Cardiac muscle cell (in vitro differentiated cells and primary cell): Measurements from ENCODE around the gene GPR153. TPM values are rescaled to one million over a fixed set of nuclear protein-coding genes. Genes with fewer than 3 reads are reported as not detected.
"Not testable (repeated sequence)": the region's sequence is repeated elsewhere in the genome, so short reads cannot be mapped to it uniquely, and the experiment has no call there.

ENCODE experiments used
- DNase-seq, 2 donors: peaks; one replicate each; pipeline versions ENCODE4 v3.0.0 to v3.0.0-alpha.2; 2010 to 2017; ENCODE audit warnings: low read depth in 1 of 2, low spot score in 1 of 2
- H3K27ac ChIP-seq: fragments of 200-600 bp; sonication (generic); 2 replicates; pipeline ENCODE4 v1.5.1; 2016
- H3K27me3 ChIP-seq: fragments of 200-600 bp; sonication (generic); 2 replicates; pipeline ENCODE4 v1.6.0; 2016; ENCODE audit warnings: control low read depth
- H3K36me3 ChIP-seq: fragments of 200-600 bp; sonication (generic); 2 replicates; pipeline ENCODE4 v1.5.1; 2016; ENCODE audit warnings: control low read depth
- H3K4me1 ChIP-seq: fragments of 200-600 bp; sonication (generic); 2 replicates; pipeline ENCODE4 v1.8.1; 2017; ENCODE audit warnings: low read depth, mild to moderate bottlenecking, mixed run types
- H3K4me3 ChIP-seq: fragments of 200-600 bp; sonication (generic); 2 replicates; pipeline ENCODE4 v1.5.1; 2016; ENCODE audit warnings: mild to moderate bottlenecking
- H3K9me3 ChIP-seq: fragments of 200-600 bp; sonication (generic); 2 replicates; pipeline ENCODE4 v1.5.1; 2017; ENCODE audit warnings: low read depth, mild to moderate bottlenecking, control low read depth
- polyA plus RNA-seq: library from polyadenylated mRNA; unstranded; fragments of >200 nt; fragmentation: Nextera tagmentation; extraction: Ambion mirVana; gene quantifications from 2 replicates; pipeline ENCODE4 v1.2.1, GENCODE V29; 2016
- total RNA-seq: library from RNA; depleted of rRNA; stranded (reverse); fragments of >200 nt; gene quantifications from 2 replicates; pipeline ENCODE4 v1.2.3, GENCODE V29; 2016
- TF ChIP-seq, protein P1 (sequence below): IDR thresholded peaks from 2 replicates; pipeline ENCODE4 v1.5.1; 2012; ENCODE audit warnings: low read depth, mild to moderate bottlenecking, low read length

The GPR153 gene
- total RNA-seq (22.7 and 32.7 TPM in 2 replicates), polyA plus RNA-seq (21.0 and 30.3 TPM in 2 replicates)

DNA sequence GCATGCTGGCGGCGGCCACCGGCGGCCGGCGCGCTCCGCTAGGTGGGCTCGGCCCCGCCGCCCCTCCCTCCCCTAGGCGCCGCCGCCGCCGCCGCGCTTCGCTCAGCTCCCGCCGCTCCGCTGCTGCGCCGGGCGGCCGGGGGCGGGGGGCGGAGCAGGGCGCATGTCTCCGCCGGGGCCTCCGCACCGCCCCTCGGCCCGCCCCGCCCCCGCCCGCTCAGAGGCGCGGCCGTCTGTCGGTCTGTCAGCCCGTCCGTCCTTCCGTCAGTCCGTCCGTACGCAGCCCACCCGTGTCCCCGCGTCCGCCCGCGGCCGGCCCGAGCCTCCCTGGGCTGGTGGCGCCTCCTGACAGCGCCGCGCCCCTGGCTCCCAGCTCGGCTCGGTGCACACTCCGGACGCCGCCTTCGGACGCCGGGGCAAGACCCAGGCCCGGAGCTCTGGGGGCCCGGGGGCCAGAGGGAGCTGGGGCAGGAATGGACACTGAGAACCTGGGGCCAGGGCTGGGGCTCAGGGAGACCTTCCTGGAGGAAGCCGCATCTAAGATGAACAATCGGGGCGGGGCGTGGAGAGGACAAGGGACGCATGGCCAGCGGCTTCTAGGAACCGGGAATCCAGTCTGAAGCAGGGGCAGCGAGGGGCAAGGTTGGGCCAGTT is at the start of gene GPR153:
Gene GPR153 (minus strand): TSS at position 138 of the 654 bp plus-strand sequence. CDS start 6,193 bp downstream, outside the sequence.
- peak; percentile 59 to 77 for DNase-seq
- H3K27me3 ChIP-seq, result peaks cover 10% of the 10 kb centered on the region
- no peaks in the 10 kb centered on the region for H3K9me3 ChIP-seq
- peak within 1 kb of the TSS; percentile 74 for H3K4me3 ChIP-seq
- H3K27ac ChIP-seq, result no peak within 1 kb of the TSS
- no peaks in the 10 kb centered on the region for H3K36me3 ChIP-seq
- TF ChIP-seq, protein P1, sequence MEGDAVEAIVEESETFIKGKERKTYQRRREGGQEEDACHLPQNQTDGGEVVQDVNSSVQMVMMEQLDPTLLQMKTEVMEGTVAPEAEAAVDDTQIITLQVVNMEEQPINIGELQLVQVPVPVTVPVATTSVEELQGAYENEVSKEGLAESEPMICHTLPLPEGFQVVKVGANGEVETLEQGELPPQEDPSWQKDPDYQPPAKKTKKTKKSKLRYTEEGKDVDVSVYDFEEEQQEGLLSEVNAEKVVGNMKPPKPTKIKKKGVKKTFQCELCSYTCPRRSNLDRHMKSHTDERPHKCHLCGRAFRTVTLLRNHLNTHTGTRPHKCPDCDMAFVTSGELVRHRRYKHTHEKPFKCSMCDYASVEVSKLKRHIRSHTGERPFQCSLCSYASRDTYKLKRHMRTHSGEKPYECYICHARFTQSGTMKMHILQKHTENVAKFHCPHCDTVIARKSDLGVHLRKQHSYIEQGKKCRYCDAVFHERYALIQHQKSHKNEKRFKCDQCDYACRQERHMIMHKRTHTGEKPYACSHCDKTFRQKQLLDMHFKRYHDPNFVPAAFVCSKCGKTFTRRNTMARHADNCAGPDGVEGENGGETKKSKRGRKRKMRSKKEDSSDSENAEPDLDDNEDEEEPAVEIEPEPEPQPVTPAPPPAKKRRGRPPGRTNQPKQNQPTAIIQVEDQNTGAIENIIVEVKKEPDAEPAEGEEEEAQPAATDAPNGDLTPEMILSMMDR, result no peak
- peaks cover 9% of the 10 kb centered on the region for H3K4me1 ChIP-seq

DNA sequence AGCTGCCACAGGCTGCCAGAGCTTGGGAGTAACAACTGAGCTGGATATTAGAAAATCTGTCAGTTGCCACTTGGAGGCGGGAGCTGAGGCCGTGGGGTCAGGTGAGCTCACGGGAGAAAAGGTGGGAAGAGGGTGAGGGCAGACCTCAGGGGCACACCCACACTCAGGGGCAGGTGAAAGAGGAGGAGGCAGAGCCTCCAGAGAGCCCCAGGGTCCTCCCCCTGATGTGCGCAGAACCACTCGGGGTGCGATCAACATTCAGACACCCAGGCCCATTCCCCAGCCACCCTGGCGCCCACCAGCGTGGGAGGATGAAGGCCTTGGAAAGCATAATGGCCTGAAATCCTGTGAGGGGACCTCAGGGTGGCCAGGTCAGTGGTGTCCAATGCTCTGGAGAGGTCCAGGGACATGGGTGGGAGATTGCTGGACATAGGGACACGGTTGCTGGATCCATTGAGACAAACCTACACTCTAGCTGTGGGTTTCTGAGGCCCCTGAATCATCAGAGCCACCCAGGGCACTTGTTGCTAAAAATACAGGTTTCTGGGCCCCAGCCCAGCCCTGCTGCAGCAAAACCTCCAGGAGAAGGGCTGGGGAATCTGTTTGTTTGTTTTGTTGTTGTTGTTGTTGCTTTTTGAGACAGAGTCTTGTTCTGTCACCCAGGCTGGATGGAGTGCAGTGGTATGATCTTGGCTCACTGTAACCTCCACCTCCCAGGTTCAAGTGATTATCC is 49.4 kb upstream of the GPR153 start:
- no peak for DNase-seq
- TF ChIP-seq, protein P1, result no peak
- Histone ChIP-seq H3K9me3 (no peaks in the 10 kb centered on the region), H3K4me1 (no peaks in the 10 kb centered on the region), H3K27ac (no peak overlapping the region), H3K36me3 (no peaks in the 10 kb centered on the region), H3K4me3 (no peak overlapping the region), H3K27me3 (peaks cover 3% of the 10 kb centered on the region)

DNA sequence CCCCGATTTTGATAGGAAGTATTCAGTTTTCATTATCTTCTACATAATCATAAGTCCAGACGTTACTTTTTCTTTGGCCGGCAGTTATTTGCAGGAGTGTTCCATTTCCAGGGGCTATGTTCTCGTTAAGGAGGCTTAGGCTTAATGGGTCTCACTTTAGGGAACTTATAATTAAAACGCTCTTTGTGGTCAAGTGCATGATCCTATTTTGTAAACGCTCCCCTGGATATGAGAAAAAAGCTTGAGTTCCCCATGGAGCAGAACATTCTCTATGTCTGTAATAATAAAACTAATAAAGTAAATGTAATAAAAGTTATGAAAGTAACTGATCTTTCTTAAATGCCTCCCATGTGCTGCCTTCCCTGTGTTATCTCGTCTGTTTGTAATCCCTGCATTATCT is 48.7 kb upstream of the GPR153 start:
- TF ChIP-seq, protein P1, result no peak
- H3K27ac ChIP-seq, result no peak overlapping the region
- no peaks in the 10 kb centered on the region for H3K9me3 ChIP-seq
- no peak for DNase-seq
- peaks cover 3% of the 10 kb centered on the region for H3K27me3 ChIP-seq
- no peaks in the 10 kb centered on the region for H3K4me1 ChIP-seq
- H3K36me3 ChIP-seq, result no peaks in the 10 kb centered on the region
- H3K4me3 ChIP-seq, result no peak overlapping the region

DNA sequence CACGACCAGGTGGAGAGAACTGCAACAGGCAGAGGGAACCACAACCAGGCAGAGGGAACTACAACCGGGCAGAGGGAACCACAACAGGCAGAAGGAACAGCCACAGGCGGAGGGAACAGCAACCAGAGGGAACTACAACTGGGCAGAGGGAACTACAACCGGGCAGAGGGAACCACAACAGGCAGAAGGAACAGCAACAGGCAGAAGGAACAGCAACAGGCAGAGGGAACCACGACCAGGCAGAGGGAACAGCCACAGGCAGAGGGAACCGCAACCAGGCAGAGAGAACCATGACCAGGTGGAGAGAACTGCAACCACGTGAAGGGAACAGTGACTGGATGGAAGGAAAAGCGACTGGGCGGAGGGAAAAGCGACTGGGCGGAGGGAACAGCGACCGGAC is 47.6 kb upstream of the GPR153 start:
- H3K27me3 ChIP-seq, result peaks cover 3% of the 10 kb centered on the region
- no peaks in the 10 kb centered on the region for H3K4me1 ChIP-seq
- TF ChIP-seq, protein P1, result no peak
- no peak for DNase-seq
- H3K27ac ChIP-seq, result no peak overlapping the region
- no peak overlapping the region for H3K4me3 ChIP-seq
- H3K9me3 ChIP-seq, result no peaks in the 10 kb centered on the region
- H3K36me3 ChIP-seq, result no peaks in the 10 kb centered on the region

DNA sequence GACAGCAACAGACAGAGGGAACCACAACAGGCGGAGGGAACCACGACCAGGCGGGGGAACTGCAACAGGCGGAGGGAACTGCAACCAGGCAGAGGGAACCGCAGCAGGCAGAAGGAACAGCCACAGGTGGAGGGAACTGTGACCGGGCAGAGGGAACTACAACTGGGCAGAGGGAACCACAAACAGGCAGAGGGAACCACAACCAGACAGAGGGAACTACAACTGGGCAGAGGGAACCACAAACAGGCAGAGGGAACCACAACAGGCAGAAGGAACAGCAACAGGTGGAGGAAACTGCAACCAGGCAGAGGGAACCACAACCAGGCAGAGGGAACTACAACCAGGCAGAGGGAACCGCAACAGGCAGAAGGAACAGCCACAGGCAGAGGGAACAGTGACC is 46.8 kb upstream of the GPR153 start:
- DNase-seq, H3K36me3 ChIP-seq, H3K27ac ChIP-seq, H3K4me3 ChIP-seq, H3K9me3 ChIP-seq, H3K4me1 ChIP-seq, H3K27me3 ChIP-seq: not testable (repeated sequence)

DNA sequence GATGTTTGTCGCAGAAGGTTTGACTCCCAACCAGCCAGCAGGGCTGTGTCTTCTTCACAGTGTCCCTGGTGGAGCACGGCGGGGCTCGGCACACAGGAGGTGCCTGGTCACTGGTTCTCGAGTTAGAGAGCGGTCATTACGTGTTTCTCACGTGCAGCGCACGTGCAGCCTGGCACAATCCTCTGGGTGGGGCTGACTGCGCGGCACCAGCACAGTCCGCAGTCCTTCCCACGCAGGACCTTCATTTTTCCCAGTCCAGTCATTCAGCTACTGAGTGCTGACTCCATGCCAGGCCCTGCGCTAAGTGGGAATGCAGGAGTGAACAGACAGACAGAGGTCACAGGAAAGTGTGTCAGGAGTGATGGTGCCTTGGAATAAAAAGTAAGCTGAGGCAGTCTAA is 46.2 kb upstream of the GPR153 start:
- H3K27ac ChIP-seq, result no peak overlapping the region
- H3K27me3 ChIP-seq, result no peaks in the 10 kb centered on the region
- no peaks in the 10 kb centered on the region for H3K4me1 ChIP-seq
- TF ChIP-seq, protein P1, result no peak
- H3K4me3 ChIP-seq, result no peak overlapping the region
- DNase-seq, result no peak
- no peaks in the 10 kb centered on the region for H3K9me3 ChIP-seq
- H3K36me3 ChIP-seq, result no peaks in the 10 kb centered on the region
